ENCODE results near the gene TEX44.

Gene TEX44

DNA sequence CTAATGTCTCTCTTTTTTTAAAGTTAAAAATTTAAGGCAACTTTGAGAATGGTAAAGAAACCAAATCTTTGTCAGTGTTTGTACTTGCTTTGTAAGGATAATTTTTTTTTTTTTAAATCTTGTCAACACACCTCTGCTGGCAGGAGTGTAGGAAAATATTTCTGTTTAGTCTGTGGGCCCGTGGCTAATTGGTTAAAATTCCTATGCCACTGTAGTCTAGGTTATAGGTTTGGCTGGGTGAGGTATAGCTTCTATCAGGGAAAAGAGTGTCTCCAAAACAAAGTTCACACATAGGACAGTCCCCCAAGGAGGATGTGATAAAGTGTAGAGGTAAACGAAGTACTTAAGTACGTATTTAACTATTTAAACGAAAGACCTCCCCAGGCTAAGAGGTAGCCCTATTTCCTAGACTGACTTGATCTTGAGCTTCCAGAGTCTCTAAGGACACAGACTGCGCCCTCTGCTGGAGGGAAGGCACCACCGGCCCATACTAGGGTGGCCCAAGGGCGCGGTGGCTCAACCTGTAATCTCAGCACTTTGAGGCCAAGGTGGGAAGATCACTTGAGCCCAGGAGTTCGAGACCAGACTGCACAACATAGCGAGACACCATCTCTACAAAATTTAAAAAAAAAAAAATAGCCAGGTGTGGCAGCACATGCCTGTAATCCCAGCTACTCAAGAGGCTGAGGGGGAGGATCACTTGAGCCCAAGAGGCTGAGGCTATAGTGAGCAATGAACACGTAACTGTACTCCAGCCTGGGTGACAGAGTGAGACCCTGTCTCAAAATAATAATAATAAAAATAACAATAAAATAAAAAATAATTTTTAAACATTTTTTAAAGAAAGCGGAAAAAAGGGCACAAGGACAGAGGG is 8.9 kb downstream of the TEX44 start:
- H3K4me3 ChIP-seq (ENCODE audit: low read depth, low read length): no peak overlapping the region
- TF ChIP-seq, protein P1, sequence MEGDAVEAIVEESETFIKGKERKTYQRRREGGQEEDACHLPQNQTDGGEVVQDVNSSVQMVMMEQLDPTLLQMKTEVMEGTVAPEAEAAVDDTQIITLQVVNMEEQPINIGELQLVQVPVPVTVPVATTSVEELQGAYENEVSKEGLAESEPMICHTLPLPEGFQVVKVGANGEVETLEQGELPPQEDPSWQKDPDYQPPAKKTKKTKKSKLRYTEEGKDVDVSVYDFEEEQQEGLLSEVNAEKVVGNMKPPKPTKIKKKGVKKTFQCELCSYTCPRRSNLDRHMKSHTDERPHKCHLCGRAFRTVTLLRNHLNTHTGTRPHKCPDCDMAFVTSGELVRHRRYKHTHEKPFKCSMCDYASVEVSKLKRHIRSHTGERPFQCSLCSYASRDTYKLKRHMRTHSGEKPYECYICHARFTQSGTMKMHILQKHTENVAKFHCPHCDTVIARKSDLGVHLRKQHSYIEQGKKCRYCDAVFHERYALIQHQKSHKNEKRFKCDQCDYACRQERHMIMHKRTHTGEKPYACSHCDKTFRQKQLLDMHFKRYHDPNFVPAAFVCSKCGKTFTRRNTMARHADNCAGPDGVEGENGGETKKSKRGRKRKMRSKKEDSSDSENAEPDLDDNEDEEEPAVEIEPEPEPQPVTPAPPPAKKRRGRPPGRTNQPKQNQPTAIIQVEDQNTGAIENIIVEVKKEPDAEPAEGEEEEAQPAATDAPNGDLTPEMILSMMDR (conservative IDR thresholded peaks at IDR 0.05; ENCODE audit: low read depth, low read length): peak; percentile 94
- peak; percentile 87 for DNase-seq (ENCODE audit: low read depth)

DNA sequence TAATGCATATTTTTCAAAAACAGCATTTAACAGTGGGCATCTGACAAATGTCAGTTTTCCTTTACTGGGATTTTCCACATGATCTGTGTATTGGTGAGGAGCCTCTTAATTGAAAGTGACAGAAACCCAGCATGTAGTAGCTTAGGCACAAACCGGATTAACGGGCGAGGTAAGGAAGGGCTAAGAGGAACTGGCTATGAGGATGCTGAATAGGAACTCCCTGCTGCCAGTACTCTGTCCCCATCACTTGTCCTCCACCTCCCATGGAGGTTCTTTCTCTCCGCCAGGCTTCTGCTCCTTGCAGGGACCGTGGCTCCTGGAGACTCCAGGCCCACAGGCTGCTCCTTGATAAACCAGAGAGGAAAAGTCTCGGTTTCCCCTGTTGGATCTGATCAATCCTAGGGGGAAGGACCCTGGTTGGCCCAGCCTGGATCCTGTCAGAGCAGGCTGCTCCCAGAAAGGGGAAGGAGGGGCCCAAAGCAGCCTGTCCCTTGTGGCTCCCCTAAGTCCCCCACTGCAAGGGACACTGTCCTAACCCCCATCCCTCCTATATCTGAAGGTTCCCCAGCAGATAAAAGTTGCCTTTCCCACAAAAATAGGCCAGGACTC is 10.3 kb downstream of the TEX44 start:
- no peak for DNase-seq (ENCODE audit: low read depth)
- TF ChIP-seq, protein P1 (conservative IDR thresholded peaks at IDR 0.05; ENCODE audit: low read depth, low read length): no peak
- H3K4me3 ChIP-seq (ENCODE audit: low read depth, low read length): no peak overlapping the region

DNA sequence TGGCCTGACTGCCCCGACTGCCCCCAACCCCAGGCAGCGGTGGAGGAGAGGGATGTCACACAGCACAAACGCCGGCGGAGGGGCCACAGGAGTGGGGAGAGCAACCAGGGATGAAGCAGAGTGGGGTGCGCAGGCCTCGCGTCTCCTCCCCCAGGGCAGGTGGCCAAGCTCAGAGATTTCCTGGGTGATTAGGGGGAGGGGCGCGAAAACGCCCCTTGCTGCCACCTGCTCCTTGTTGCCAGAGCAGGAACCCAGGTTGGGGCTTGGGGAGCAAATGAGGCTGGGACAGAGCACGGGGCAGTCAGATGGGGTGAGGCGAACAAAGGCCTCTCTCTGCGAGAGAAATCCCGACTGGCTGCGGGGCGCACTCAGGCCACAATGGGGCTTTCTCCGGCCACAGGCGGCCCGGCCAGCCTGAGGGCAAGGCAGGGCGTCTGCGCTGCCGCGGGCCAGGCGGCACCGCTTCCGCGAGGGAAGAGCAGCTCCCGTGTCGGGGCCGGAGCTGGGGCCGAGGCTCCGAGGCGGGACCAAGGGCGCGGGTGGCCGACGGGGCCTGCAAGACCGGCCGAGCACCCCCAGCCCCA is 11.5 kb downstream of the TEX44 start:
- no peak for DNase-seq (ENCODE audit: low read depth)
- peak overlapping the region; percentile 60 for H3K4me3 ChIP-seq (ENCODE audit: low read depth, low read length)
- TF ChIP-seq, protein P1 (conservative IDR thresholded peaks at IDR 0.05; ENCODE audit: low read depth, low read length): no peak

DNA sequence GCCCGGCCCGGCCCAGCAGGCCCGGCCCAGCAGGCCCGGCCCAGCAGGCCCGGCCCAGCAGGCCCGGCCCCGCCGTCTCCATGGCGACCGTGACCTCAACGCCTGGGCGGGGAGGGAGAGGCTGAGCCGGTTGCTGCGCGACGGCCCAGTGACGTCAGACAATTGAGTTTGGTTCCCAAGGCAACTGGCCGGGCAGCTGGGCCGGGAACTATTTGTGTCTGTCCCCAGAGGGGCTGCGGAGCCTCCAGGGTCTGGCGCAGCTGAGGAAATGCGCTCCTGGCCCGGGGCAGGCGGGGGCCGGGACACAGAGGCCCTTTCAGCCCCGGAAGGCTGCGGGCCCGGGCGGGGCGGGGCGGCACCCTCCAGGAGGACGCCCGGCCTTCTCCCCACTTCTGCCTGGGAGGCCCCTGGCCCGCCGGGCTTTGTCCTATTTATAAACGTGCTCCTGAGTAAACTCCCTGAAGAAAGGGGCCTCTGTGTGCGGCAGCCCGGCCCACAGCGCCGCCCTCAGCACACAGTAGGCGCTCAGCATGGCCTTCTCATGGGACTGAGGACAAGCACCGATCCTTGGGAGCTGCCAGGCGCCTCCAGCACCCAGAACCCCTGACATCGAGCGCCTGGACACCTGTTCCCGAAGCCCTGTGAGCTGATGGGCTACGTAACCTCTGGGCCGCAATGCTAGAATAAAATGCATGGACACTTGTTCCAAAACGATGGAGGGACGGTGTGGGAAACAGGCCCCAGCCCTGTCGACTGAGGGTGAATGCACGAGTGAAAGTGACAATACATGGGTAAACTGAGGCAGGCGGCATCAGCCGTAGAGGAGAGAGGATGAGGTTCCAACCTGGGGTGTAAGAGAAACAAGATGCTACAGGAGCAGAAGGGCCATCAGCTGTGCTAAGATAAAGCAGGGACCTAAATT is 12.3 kb downstream of the TEX44 start:
- TF ChIP-seq, protein P1 (conservative IDR thresholded peaks at IDR 0.05; ENCODE audit: low read depth, low read length): no peak
- DNase-seq (ENCODE audit: low read depth): peak; percentile 98
- peak overlapping the region; percentile 60 for H3K4me3 ChIP-seq (ENCODE audit: low read depth, low read length)

DNA sequence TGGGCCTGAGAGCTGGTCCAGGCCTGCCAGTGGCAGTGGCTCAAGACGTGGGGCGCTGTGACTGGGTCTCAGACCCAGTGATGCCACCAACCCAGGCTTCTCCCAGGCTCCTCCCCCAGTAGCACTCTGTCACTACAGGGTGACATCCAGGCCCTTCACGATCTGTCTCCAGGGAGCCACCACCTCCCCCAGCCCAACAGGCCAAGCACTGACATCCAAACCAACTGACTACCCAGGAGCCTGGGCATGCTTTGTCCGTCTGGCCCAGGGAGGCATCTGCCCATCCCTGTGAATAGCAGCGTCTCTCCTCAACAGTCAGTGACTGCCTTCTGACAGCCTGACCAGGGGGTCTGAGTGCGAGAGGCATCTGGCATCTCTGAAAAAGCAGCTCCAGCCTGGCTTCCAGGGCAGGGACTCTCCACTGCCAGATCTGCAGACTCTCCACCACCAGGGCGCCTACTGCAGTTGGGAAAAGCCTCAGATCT is 13.0 kb downstream of the TEX44 start:
- TF ChIP-seq, protein P1 (conservative IDR thresholded peaks at IDR 0.05; ENCODE audit: low read depth, low read length): no peak
- no peak overlapping the region for H3K4me3 ChIP-seq (ENCODE audit: low read depth, low read length)
- no peak for DNase-seq (ENCODE audit: low read depth)

DNA sequence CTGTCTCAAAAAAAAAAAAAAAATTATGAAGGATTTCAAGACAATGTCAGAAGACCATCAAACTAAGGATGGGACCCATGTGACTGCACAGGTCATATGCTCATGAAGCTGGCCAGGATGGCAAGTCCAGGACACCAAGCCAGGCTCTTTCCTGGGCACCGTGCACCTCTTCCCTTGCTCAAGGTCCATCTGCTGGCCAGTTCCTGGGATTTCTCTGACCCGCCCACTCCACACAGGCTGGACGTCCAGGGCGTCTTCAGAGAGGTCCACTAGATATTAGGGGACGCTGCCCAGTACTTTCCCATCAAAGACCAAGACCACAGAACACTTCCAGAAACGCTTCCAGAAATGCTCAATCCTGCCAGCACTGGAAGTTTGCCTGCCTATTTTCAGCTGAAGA is 14.3 kb downstream of the TEX44 start:
- TF ChIP-seq, protein P1 (conservative IDR thresholded peaks at IDR 0.05; ENCODE audit: low read depth, low read length): no peak
- no peak overlapping the region for H3K4me3 ChIP-seq (ENCODE audit: low read depth, low read length)
- no peak for DNase-seq (ENCODE audit: low read depth)
